Measurements from ENCODE around the gene LMAN1. TPM values are rescaled to one million over a fixed set of nuclear protein-coding genes. Genes with fewer than 3 reads are reported as not detected.

The LMAN1 gene
- total and polyA plus RNA-seq, 2 of the 13 experiments (the other 11 are each of a cell fraction or from before 2014, with no cell fraction given), result 127 to 131 TPM

GRCh38 chr18:59298871-59299270 is 60.2 kb downstream of the LMAN1 start (continued):
- TF ChIP-seq GMEB2 (CRISPR knock-in tag; IDR thresholded peaks at IDR 0.05; ENCODE audit: low read depth), result no peak
- no peak for TF ChIP-seq ZNF30 (CRISPR knock-in tag; IDR thresholded peaks at IDR 0.05)
- no peak for TF ChIP-seq ZNF782 (CRISPR knock-in tag; IDR thresholded peaks at IDR 0.05; ENCODE audit: borderline replicate concordance)
- TF ChIP-seq TEAD2 (CRISPR knock-in tag; IDR thresholded peaks at IDR 0.05), result no peak

GRCh38 chr18:59293317-59293716 is 65.7 kb downstream of the LMAN1 start:
- DNase-seq (ENCODE audit: low spot score) (no peak), ATAC-seq (no peak), FAIRE-seq (no peak)
- ChIA-PET POLR2A (no interaction called here), CTCF (ENCODE audit: low intra/inter-chr PET ratio, low total read pairs) (no interaction called here)
- no peak overlapping the region for H2AFZ ChIP-seq (ENCODE audit: low read length)
- in situ Hi-C loops (cut with HindIII; ENCODE audit: extremely low pct_ligation_motif_present, low pct_unique_long_range_greater_than_20kb), result no loop called here
- H3K79me2 ChIP-seq (ENCODE audit: insufficient read depth, low read length), result no peaks in the 10 kb centered on the region
- intact Hi-C loops (cut with micrococcal nuclease; ENCODE audit: unreplicated experiment), result no loop called here
- H3K9ac ChIP-seq (ENCODE audit: insufficient read depth, low read depth, low read length), result no peak overlapping the region
- H3K4me3 ChIP-seq (replicated peaks in 1 of 3; ENCODE audit: insufficient read depth in 1 of 3, low read depth in 2 of 3, low read length in 3 of 3), result no peak overlapping the region
- H3K27me3 ChIP-seq (ENCODE audit: control insufficient read depth in 1 of 2, insufficient read depth in 2 of 2, low read length in 2 of 2), result no peaks in the 10 kb centered on the region
- no peaks in the 10 kb centered on the region for H3K4me1 ChIP-seq (ENCODE audit: insufficient read depth, low read length)
- BruUV-seq (replicated peaks), result no TSS peak
- no peaks in the 10 kb centered on the region for H4K20me1 ChIP-seq (ENCODE audit: insufficient read depth, low read length)
- H3K27ac ChIP-seq (ENCODE audit: extremely low read length, insufficient read depth, low read length), result no peak overlapping the region
- no peaks in the 10 kb centered on the region for H3K36me3 ChIP-seq (replicated peaks in 1 of 2; ENCODE audit: control insufficient read depth in 1 of 2, insufficient read depth in 2 of 2, low read length in 2 of 2)
- no peaks in the 10 kb centered on the region for H3K9me3 ChIP-seq (ENCODE audit: low read length)
- H3K4me2 ChIP-seq (ENCODE audit: low read depth, low read length), result no peak overlapping the region
- TF ChIP-seq ZZZ3 (CRISPR knock-in tag; IDR thresholded peaks at IDR 0.05; ENCODE audit: borderline replicate concordance) (no peak), ZNF550 (CRISPR knock-in tag; IDR thresholded peaks at IDR 0.05; ENCODE audit: borderline replicate concordance) (no peak), HOXA7 (CRISPR knock-in tag; IDR thresholded peaks at IDR 0.05) (no peak), PBX3 (CRISPR knock-in tag; IDR thresholded peaks at IDR 0.05; ENCODE audit: borderline replicate concordance) (no peak), ZNF616 (CRISPR knock-in tag; IDR thresholded peaks at IDR 0.05; ENCODE audit: low read depth) (no peak), ELK4 (CRISPR knock-in tag; IDR thresholded peaks at IDR 0.05; ENCODE audit: borderline replicate concordance) (no peak), HINFP (CRISPR knock-in tag; IDR thresholded peaks at IDR 0.05; ENCODE audit: low read depth) (no peak), ZBTB42 (CRISPR knock-in tag; IDR thresholded peaks at IDR 0.05) (no peak), ZNF513 (CRISPR knock-in tag; conservative IDR thresholded peaks at IDR 0.05) (no peak), ZNF597 (CRISPR knock-in tag; IDR thresholded peaks at IDR 0.05) (no peak), ATF7 (IDR thresholded peaks at IDR 0.05) (no peak), ATF7 (CRISPR knock-in tag; IDR thresholded peaks at IDR 0.05) (no peak)
